Stimulated activated CD4-positive, alpha-beta T cell treated with anti-CD3 and anti-CD28 coated beads, TNF-alpha, amount 100 ng/mL, for 4 hours (primary cell): ENCODE results near the gene LSM10.

Source experiments
- DNase-seq, 3 experiments: peaks; one replicate each; pipeline ENCODE4 v3.0.0-alpha.2; 2020; ENCODE audit warnings: low read depth in 3 of 3

The LSM10 gene

GRCh38 chr1:36397378-36398230, at the start of gene LSM10:
TSS of gene LSM10 (minus strand) at chr1:36397908. CDS start at chr1:36394129, 3,779 bp downstream.
- peak; percentile 79 to 86 (median 80) for DNase-seq

- DNase-seq, result no peak
Measured at GRCh38 chr1:36447450-36447849, 49.7 kb upstream of the LSM10 start.

- no peak for DNase-seq
Measured at GRCh38 chr1:36446746-36447145, 49.0 kb upstream of the LSM10 start.

- no peak for DNase-seq
Measured at GRCh38 chr1:36446271-36446670, 48.6 kb upstream of the LSM10 start.

- DNase-seq, result no peak
Measured at GRCh38 chr1:36443297-36443696, 45.6 kb upstream of the LSM10 start.

GRCh38 chr1:36442337-36442736, 44.6 kb upstream of the LSM10 start:
- DNase-seq, result no peak

GRCh38 chr1:36440646-36441045, 42.9 kb upstream of the LSM10 start:
- no peak for DNase-seq

GRCh38 chr1:36440044-36440443, 42.3 kb upstream of the LSM10 start:
- no peak for DNase-seq

- no peak for DNase-seq
Measured at GRCh38 chr1:36438715-36439114, 41.0 kb upstream of the LSM10 start.

GRCh38 chr1:36436821-36437220, 39.1 kb upstream of the LSM10 start:
- no peak for DNase-seq

- DNase-seq, result no peak
Measured at GRCh38 chr1:36433102-36433501, 35.4 kb upstream of the LSM10 start.

- no peak for DNase-seq
Measured at GRCh38 chr1:36432616-36433015, 34.9 kb upstream of the LSM10 start.

GRCh38 chr1:36425791-36426190, 28.1 kb upstream of the LSM10 start:
- no peak for DNase-seq

GRCh38 chr1:36421649-36422048, 23.9 kb upstream of the LSM10 start:
- DNase-seq, result no peak

GRCh38 chr1:36420836-36421317, 23.2 kb upstream of the LSM10 start:
- DNase-seq, result peak; percentile 85 to 94 (median 85)

- DNase-seq, result no peak
Measured at GRCh38 chr1:36420409-36420808, 22.7 kb upstream of the LSM10 start.

GRCh38 chr1:36419569-36419968, 21.9 kb upstream of the LSM10 start:
- no peak for DNase-seq

GRCh38 chr1:36419140-36419539, 21.4 kb upstream of the LSM10 start:
- DNase-seq, result no peak

GRCh38 chr1:36417931-36418330, 20.2 kb upstream of the LSM10 start:
- DNase-seq, result no peak

GRCh38 chr1:36415661-36416326, 18.1 kb upstream of the LSM10 start:
- DNase-seq, result no peak

- no peak for DNase-seq
Measured at GRCh38 chr1:36414384-36414783, 16.7 kb upstream of the LSM10 start.

- no peak for DNase-seq
Measured at GRCh38 chr1:36411674-36412648, 14.3 kb upstream of the LSM10 start.
